KOPT-K1 (cell line): ENCODE results near the gene FBLN1.

ENCODE experiments used
- H3K27ac ChIP-seq: fragments of 200-600 bp; sonication (generic); 2 replicates; pipeline ENCODE4 v1.5.1; 2016; ENCODE audit warnings: antibody characterized with exemption, mild to moderate bottlenecking, low read depth, low read length; ENCODE audit not compliant: poor library complexity, severe bottlenecking
- H3K36me3 ChIP-seq: fragments of 200-600 bp; sonication (generic); 2 replicates; pipeline ENCODE4 v1.5.1; 2017; ENCODE audit warnings: antibody characterized with exemption, mild to moderate bottlenecking, low read length, moderate library complexity; ENCODE audit not compliant: insufficient read depth
- H3K9me3 ChIP-seq: fragments of 200-600 bp; sonication (generic); 2 replicates; pipeline ENCODE4 v1.5.1; 2017; ENCODE audit warnings: antibody characterized with exemption, low read length, mild to moderate bottlenecking; ENCODE audit not compliant: insufficient read depth, poor library complexity, severe bottlenecking

Gene FBLN1

GRCh38 chr22:45580726-45581381, 78.2 kb downstream of the FBLN1 start:
- H3K9me3 ChIP-seq = no peaks in the 10 kb centered on the region

GRCh38 chr22:45581549-45582080, 78.9 kb downstream of the FBLN1 start:
- H3K27ac ChIP-seq = no peak overlapping the region
- H3K9me3 ChIP-seq = no peaks in the 10 kb centered on the region
- H3K36me3 ChIP-seq = no peaks in the 10 kb centered on the region

More at GRCh38 chr22:45580726-45581381, 78.2 kb downstream of the FBLN1 start:
- Histone ChIP-seq H3K36me3 (no peaks in the 10 kb centered on the region), H3K27ac (no peak overlapping the region)

- Histone ChIP-seq H3K27ac (no peak overlapping the region), H3K9me3 (no peaks in the 10 kb centered on the region), H3K36me3 (no peaks in the 10 kb centered on the region)
Observed at GRCh38 chr22:45582236-45582954, 79.7 kb downstream of the FBLN1 start.

- Histone ChIP-seq H3K27ac (no peak overlapping the region), H3K36me3 (no peaks in the 10 kb centered on the region), H3K9me3 (no peaks in the 10 kb centered on the region)
Observed at GRCh38 chr22:45582955-45583320, 80.3 kb downstream of the FBLN1 start.

GRCh38 chr22:45583504-45583903, 80.8 kb downstream of the FBLN1 start:
- Histone ChIP-seq H3K27ac (no peak overlapping the region), H3K9me3 (no peaks in the 10 kb centered on the region), H3K36me3 (no peaks in the 10 kb centered on the region)

- Histone ChIP-seq H3K36me3 (no peaks in the 10 kb centered on the region), H3K27ac (no peak overlapping the region), H3K9me3 (no peaks in the 10 kb centered on the region)
Observed at GRCh38 chr22:45584121-45584570, 81.5 kb downstream of the FBLN1 start.

GRCh38 chr22:45584621-45585436, 82.1 kb downstream of the FBLN1 start:
- H3K36me3 ChIP-seq = no peaks in the 10 kb centered on the region
- H3K9me3 ChIP-seq = no peaks in the 10 kb centered on the region
- no peak overlapping the region for H3K27ac ChIP-seq

- H3K27ac ChIP-seq = no peak overlapping the region
- no peaks in the 10 kb centered on the region for H3K36me3 ChIP-seq
- no peaks in the 10 kb centered on the region for H3K9me3 ChIP-seq
Observed at GRCh38 chr22:45585437-45585755, 82.7 kb downstream of the FBLN1 start.

GRCh38 chr22:45585946-45586540, 83.4 kb downstream of the FBLN1 start:
- Histone ChIP-seq H3K9me3 (no peaks in the 10 kb centered on the region), H3K36me3 (no peaks in the 10 kb centered on the region)

GRCh38 chr22:45586651-45587405, 84.1 kb downstream of the FBLN1 start:
- no peaks in the 10 kb centered on the region for H3K9me3 ChIP-seq
- H3K36me3 ChIP-seq = no peaks in the 10 kb centered on the region
- no peak overlapping the region for H3K27ac ChIP-seq

More at GRCh38 chr22:45585946-45586540, 83.4 kb downstream of the FBLN1 start:
- H3K27ac ChIP-seq = no peak overlapping the region

- no peaks in the 10 kb centered on the region for H3K9me3 ChIP-seq
- H3K36me3 ChIP-seq = no peaks in the 10 kb centered on the region
- H3K27ac ChIP-seq = no peak overlapping the region
Observed at GRCh38 chr22:45587638-45588505, 85.2 kb downstream of the FBLN1 start.

GRCh38 chr22:45589556-45589955, 86.9 kb downstream of the FBLN1 start:
- H3K9me3 ChIP-seq = no peaks in the 10 kb centered on the region
- H3K36me3 ChIP-seq = no peaks in the 10 kb centered on the region
- no peak overlapping the region for H3K27ac ChIP-seq

GRCh38 chr22:45590262-45590661, 87.6 kb downstream of the FBLN1 start:
- Histone ChIP-seq H3K36me3 (no peaks in the 10 kb centered on the region), H3K9me3 (no peaks in the 10 kb centered on the region), H3K27ac (no peak overlapping the region)
